ENCODE data around the gene ABCC4.

Gene ABCC4

GRCh38 chr13:95111608-95112007 lies 189.6 kb downstream of the ABCC4 start:
- no peak for DNase-seq

DNA sequence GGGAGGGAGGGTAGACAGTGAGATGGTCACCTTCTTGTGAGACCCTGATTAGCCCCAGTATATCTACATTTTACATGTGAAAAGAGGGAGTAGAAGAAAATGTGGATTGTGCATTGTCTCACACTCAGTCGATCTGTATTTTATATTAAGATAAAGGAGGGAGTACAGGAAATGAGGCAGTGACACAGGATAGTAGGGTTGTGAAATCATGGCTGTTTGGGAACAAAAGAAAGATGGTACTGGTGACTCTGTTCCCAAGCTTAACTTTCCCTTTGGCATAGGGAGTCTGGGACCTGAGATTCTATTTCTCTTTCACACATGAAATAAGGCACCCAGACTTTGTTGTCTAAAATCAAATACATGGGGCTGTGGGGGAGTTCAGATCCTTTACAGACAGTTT lies 194.7 kb downstream of the ABCC4 start:
- no peak for DNase-seq

DNA sequence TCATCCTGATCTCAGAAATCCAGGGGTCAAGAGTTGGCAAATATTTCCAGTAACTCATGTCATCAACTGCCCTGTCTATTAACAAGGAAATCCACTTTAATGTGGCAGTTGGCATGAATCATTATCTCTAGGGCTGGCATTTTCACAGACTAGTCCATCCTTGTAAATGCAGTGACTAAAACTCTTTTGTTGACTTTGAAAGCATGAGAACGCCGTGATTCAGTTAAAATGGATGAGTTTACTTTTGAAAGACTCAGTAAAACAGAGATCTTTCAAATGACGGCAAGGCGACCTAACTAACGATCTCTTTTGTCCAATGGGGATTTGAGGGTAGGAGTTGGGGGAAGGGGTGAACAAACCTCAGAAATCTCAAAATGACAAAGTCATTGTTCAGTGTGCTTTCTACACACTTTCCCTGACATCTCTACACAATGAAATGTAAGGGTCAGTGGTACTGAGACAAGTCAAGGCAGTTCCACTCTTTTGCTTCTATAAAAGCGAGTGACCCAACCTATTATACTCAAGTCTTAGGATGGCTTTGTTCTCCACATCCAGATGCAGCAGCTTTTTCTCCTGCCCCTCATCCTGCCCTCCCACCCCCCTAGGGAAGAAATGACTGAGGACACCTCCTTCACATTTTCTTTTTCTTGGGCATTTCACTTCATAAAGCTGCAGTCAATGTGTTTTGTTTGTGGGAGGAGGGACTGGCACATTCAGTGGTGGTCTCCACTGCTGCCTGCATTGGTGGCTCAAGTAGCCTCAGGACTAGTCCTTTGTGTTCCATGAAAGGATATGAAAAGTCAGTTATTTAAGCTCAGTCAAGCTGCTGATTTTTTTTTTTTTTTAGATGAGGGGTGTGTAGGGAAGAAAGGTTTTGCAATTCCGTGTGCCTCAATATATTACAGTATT lies 200.5 kb downstream of the ABCC4 start:
- DNase-seq: no peak

DNA sequence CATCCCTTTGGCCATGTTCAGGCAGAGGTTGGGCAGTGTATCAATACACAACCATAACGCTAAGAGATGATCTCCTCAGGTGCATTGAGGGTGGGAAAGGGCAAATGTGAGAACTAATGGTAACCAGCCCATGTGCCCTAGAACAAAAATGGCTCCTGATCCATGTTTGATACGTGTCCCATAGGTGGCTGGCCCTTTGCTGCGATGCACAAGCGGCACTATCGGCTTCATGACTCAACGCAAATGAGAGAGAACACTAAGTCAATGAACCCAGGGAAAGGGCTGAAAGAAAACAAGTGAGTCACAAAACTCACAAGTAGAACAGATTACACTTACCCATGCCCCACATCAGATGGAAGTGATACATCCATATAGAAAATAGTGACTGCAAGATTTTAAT lies 201.7 kb downstream of the ABCC4 start:
- no peak for DNase-seq

DNA sequence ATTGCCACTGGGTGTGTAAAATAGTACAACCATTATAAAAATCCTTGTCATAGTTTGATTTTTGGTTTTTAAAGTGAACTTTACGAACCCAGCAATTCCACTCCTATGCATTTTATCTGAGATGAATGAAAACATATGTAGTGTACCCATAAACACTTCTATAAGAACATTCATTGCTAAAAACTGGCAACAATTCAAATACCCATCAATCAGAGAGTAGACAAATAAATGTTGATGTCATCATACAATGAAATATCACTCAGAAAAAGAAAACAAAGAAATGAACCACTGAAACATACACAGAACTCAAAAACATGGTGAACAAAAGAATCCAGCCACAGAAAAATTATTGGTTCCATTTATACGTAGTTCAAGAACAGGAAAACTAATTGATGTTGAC lies 202.3 kb downstream of the ABCC4 start:
- no peak for DNase-seq

GRCh38 chr13:95091755-95092154 lies 209.5 kb downstream of the ABCC4 start:
- DNase-seq: no peak

DNA sequence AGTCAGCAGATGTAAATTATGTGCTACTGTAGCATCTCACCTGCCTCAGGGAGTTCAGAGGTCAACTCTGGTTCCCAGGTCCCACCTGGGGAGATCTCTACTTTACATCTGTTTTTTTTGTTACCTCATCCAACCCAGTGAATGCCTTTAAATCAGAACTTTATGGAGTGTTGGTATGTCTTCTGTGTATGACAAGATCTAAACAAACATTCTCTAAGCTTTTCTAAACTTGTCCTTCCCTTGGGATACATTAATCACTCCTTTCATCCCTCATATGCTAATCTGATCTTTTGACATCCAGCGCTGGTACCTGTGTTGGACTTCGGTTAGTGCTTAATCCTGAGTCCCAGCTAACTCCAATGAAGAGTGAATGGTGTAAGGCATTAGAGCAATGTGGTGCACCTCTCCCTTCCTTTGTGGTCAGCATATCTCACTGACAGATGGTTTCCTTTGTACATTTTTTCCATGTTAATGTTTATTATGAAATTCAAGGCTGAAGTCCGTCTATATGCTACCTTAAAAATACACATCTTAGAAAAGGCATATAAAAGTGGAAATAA lies 213.4 kb downstream of the ABCC4 start:
- DNase-seq: no peak

GRCh38 chr13:95086761-95087160 lies 214.5 kb downstream of the ABCC4 start:
- DNase-seq: no peak

DNA sequence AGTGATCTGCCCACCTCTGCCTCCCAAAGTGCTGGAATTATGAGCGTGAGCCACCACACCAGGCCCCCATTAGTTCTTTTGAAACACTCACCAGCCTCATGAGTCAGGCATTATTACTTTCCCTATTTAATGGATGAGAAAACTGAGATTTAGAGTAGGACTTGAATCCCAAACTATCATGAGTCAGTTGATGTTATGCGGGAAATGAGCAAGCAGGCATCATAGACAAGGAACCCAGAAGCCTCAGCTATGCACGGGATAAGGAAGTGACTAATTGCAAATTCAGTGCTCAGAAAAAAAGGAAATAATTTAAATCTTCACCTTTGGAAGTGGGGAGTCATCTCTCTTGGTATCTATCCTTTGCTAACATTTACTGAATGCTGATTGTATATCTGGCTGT lies 217.5 kb downstream of the ABCC4 start:
- DNase-seq: no peak

DNA sequence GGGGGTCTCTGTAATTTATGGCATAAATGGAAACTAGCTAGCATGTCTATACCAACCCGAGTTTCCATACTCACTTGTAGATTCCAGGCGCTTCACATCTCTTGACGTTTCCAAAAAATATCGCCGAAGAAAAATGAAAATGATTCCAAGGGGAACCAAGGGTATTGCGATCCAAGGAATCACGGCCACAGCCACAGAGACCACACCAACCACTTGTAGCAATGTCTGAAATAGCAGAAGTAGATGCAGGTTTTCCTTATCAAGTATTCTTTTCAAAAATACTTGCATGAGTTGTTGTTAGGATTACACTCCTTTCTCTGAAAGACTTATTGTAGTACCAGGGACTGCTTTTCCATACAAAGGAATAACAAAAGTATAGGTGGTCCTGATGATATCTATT lies 218.2 kb downstream of the ABCC4 start:
- no peak for DNase-seq

DNA sequence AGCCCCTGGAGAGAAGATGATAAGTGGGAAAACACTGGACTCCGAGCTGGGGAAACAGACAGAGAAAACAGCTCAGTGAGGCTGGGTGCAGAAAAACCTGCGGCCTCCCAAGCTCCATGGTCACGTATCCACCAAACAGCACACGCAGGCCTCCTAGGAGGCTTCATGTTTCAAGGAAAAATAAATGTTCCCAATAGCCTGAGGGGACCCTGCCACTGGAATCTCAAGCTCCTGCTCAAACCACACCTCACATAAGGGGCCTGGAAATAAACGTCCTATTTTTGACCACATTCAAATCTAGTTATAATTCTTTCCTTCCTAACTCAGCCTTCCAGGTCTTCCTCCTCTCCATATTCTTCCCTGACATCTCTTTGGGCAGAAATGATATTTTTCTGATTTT lies 225.7 kb downstream of the ABCC4 start:
- DNase-seq: no peak

DNA sequence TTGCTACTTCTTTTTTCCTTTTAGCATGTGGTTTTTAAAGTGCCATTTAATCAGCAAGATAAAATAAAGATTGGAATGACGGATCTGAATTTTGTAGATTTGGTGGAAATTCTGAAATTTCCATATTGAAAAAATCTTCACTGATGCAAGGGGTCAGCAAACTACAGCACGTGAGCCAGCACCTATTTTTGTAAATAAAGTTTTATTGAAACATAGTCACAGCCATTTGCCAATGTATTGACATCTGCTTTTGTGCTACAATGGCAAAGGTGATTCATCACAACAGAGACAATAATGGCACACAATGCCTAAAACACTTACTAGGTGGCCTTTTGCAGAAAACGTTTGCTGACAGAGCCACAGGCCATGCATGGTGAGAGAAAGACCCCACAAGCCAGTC lies 226.4 kb downstream of the ABCC4 start:
- no peak for DNase-seq

GRCh38 chr13:95073747-95074311 lies 227.4 kb downstream of the ABCC4 start:
- no peak for DNase-seq

GRCh38 chr13:95067303-95067702 lies 233.9 kb downstream of the ABCC4 start:
- DNase-seq: no peak

GRCh38 chr13:95060014-95060519 lies 241.2 kb downstream of the ABCC4 start:
- DNase-seq: no peak

DNA sequence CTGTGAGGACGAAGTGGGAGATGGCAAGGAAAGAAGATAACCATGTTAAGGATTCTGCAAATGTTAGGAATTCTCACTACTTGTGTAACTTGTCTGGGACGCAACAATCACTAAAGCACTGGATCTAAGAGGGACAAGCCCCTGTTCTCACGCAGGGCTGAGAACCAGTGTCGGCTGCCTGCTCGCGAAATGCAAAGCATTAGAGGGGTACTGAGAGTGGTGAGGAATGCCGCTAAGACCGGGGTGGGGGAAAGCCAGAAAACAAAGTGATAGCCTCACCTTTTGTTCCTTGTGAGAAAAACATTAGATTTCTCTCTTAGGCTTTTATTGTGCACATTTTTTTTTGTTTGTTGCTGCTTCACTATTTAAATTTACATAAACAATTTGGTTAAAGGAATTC lies 241.9 kb downstream of the ABCC4 start:
- DNase-seq: no peak

DNA sequence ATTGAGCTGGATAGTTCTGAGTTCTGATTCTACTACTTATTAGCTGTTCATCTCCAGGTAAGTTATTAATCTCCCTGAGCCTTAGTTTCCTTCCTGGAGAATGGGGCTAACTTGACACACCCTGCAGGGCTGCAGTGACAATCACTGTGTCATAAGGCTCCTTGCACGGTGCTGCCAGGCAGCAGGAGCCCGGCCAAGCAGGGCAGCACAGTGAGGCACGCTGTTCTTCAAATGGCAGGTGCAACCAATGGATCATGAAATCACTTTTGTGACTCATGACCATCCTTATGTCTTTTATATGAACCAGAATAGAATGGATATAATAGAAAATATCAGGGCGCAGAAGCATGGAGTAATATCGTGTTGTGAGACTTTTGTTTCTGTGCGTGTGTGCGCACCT lies 242.6 kb downstream of the ABCC4 start:
- no peak for DNase-seq

DNA sequence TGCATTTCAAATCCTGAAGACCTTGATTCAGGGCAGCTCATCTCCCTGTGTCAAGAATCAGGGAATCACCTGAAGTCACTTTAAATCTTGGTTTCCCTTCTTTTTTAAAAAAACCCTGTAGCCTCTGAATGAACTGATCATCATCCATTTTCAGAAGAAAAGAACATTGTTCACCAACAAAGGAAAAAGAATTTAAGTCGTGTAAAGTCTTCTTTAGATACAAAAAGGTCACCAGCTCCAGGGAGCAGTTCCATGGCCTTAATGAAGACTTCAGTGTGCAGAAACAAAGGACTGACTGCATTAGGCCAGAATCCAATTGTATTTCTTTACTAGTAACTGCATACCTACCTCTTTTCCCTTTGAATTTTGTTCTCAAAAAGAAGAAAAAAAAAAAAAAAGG lies 245.0 kb downstream of the ABCC4 start:
- no peak for DNase-seq

DNA sequence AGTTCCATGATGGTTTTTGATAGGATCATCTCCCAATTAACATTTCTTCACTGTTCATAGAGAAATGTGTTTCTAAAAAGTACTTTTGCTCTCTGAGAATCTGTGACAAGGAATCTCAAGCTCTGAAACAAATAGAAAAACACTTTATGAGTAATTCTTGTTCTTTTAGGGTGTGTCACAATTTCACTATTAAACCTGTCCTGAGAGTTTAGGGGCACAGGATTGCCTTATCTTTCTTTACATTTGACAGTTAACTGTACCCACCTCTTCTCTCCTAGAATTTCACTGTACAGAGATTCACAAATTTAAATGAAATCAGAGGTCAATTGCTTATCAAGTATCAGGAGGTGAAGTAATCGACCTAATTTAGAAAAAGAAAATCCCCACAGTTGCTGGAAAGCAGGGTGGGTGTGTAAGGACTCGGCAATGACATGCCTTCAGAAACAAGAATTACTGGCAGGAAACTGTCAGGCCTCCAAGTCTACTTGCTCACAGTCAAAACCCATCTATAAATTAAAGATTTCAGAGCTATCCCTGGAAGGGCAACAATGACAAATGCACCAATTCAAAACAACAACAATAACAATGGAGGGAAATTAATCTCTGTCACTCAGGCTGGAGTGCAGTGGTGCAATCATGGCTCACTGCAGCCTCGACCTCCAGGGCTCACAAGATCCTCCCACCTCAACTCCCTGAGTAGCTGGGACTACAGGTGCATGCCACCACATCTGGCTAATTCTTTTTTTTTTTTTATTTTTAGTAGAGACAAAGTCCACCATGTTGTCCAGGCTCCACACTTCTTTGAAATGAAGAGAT lies 250.2 kb downstream of the ABCC4 start:
- DNase-seq: no peak

DNA sequence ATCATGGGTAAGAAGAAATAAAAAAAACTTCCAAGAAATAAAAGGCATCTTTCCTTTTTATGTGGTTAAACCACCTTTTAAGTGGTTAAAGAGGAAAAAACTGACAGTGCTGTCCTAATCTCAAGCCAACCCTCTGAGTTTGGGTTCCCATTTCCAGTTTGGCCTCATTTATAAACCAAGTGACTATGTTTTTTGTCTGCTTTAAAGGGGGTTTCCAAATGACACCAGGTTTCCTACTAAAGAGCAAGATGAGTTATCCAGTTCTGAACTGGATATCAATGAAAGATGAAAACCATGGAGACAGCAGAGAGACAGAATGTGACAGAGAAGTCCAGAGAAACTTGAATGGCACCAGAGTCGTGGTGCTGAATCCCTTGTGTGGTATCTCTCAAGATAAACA lies 251.5 kb downstream of the ABCC4 start:
- DNase-seq: no peak

DNA sequence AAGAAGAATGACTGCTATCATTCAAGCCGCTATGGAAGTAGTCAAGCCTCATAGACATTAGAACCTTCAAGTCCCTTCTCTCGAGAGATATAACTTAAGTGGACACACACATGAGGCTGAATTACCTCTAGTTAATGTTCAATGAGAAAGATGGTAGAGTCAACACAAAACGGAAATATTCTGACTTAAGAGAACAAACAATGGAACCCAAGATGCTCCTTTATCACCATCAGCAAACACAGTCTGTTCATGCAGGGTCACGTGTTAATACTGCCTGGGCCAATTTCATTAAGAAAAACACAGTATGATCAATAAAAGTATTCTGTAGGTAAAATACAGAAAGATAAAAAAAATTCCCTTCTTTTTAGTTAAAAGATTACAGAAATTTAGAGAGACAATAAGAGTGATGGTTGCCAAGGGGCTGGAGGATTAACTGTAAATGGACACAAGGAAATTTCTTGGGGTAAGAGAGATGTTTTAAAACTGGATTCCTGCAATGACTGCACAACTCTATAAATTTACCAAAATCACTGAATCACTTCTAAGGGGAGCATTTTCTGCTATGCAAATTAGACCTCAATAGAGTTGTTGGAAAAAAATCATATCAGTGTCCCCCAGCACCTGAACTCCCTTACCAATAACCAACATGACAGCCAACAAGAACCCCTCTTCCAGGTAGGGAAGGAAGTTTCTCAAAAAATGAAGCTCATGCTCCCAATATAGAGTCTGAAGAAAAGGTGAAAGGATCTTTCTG lies 256.6 kb downstream of the ABCC4 start:
- DNase-seq: no peak

DNA sequence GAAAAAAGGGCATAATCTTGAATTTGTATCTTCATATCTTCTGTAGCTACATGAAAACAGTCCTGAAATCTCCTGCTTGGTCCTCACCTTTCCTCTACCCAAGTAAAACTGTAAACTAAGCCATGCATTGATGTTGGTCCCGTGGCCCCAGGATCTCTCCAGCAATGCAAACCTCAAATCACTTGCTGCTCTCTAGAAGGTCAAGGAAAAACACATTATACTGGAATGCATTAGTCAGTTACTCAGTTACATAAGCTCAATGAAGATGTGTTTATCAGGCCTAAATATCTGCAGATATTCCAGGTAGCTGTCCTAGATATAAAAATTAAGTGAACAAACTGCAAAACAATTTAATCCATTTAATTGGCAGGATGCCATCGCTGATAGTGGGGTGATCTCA lies 261.8 kb downstream of the ABCC4 start:
- DNase-seq: no peak

DNA sequence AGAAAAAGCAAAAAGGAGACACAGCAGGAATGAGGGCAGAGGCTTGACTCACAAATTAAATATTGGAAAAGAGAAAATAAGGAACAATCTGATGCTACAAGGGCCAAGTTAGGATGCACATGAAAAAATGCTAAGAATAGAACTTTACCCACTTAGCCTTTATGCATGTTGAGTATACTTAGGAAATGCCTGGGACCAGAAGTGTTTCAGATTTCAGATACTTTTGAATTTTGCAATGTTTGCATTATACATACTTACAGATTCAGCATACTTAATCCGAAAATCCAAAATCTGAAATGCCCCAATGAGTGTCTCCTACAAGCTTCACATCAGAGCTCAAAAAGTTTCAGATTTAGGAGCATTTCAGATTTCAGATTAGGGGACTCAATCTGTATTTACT lies 262.3 kb downstream of the ABCC4 start:
- DNase-seq: no peak

Data from stimulated activated CD4-positive, alpha-beta T cell treated with anti-CD3 and anti-CD28 coated beads, Interleukin-4, amount 100 ng/mL, for 4 hours (primary cell).